Skeletal muscle satellite cell (primary cell): ENCODE data around the gene LAMA2.

Source experiments
- H3K27me3 ChIP-seq: 2 replicates; pipeline ENCODE4 v1.7.0; 2013; ENCODE audit warnings: low read length; ENCODE audit not compliant: control insufficient read depth, insufficient read depth
- H3K36me3 ChIP-seq: 2 replicates; pipeline ENCODE4 v1.7.0; 2013; ENCODE audit warnings: mild to moderate bottlenecking, control low read depth, low read length; ENCODE audit not compliant: insufficient read depth
- H3K4me1 ChIP-seq: 2 replicates; pipeline ENCODE4 v1.7.0; 2013; ENCODE audit warnings: low read length; ENCODE audit not compliant: control insufficient read depth, insufficient read depth
- H3K4me2 ChIP-seq: 2 replicates; pipeline ENCODE4 v1.7.0; 2013; ENCODE audit warnings: mild to moderate bottlenecking, low read length
- H3K4me3 ChIP-seq: 2 replicates; pipeline ENCODE4 v1.7.0; 2013; ENCODE audit warnings: low read length
- H3K9ac ChIP-seq: 2 replicates; pipeline ENCODE4 v1.7.0; 2013; ENCODE audit warnings: mild to moderate bottlenecking, low read depth, low read length, moderate library complexity
- H3K9me3 ChIP-seq: replicated peaks from 2 replicates; pipeline ENCODE4 v1.7.0; 2013; ENCODE audit warnings: mild to moderate bottlenecking, control low read depth, low read length

Gene LAMA2

DNA sequence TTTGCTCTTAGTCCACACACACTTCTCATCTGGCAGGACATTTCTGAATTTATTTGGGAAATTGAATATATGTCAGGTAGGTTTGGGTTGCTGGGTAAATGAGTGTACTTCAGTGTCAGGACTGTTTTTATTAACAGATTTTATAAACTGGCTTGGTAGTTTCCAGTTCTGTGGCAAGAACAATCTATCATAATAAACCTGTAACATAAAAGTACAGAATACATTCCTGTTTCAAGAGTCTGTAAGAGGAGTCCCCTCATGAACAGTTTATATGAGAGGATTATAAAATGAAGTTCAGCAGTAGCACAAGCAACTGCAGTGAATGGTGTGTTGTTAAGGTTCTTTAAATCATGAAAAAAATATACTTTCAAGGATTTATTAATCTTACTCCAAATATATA lies 81.8 kb downstream of the LAMA2 start:
- no peak overlapping the region for H3K9ac ChIP-seq
- no peak overlapping the region for H3K4me3 ChIP-seq
- peaks cover 19% of the 10 kb centered on the region for H3K4me1 ChIP-seq
- no peak overlapping the region for H3K4me2 ChIP-seq
- no peaks in the 10 kb centered on the region for H3K9me3 ChIP-seq
- H3K36me3 ChIP-seq, result no peaks in the 10 kb centered on the region
- no peaks in the 10 kb centered on the region for H3K27me3 ChIP-seq

DNA sequence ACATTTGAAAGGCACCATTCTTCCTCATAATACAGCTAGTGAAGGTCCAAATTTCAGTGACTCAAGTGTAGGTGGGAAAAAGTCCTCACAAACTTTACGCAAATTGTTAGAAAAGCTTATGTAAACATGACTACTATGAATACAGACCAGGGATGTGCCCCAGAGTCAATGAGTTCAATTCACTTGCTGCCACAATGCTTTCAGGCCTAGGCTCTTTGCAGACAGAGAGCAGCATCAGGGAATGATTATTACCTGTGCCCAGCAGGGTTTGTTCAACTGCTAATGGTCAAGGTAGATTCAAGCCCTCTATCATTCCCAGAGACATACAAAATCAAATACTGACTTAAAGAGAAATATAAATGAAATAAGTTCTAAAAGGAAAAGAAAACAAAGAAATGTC lies 84.0 kb downstream of the LAMA2 start:
- Histone ChIP-seq H3K4me2 (no peak overlapping the region), H3K27me3 (no peaks in the 10 kb centered on the region), H3K36me3 (no peaks in the 10 kb centered on the region), H3K9ac (no peak overlapping the region), H3K9me3 (no peaks in the 10 kb centered on the region), H3K4me1 (peaks cover 19% of the 10 kb centered on the region), H3K4me3 (no peak overlapping the region)

DNA sequence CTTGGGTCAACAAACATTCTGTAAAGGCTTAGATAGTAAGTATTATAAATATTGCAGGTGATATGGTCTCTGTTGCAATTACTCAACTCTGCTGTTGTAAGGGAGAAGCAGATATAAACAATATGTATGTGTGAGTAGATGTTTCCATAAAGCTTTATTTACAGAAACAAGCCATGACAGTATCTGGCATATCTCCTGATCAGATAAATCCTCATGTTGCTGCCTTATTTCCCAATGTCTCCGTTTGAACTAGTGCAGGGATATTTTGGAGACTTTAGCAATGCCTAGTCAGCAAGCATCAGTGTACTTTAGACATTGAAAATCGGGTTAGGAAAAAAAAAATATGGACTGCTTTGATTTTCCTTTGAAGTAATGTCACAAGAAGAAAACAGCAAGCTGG lies 96.1 kb downstream of the LAMA2 start:
- Histone ChIP-seq H3K4me2 (no peak overlapping the region), H3K9ac (no peak overlapping the region), H3K27me3 (no peaks in the 10 kb centered on the region), H3K36me3 (no peaks in the 10 kb centered on the region), H3K4me3 (no peak overlapping the region), H3K4me1 (no peaks in the 10 kb centered on the region), H3K9me3 (no peaks in the 10 kb centered on the region)

DNA sequence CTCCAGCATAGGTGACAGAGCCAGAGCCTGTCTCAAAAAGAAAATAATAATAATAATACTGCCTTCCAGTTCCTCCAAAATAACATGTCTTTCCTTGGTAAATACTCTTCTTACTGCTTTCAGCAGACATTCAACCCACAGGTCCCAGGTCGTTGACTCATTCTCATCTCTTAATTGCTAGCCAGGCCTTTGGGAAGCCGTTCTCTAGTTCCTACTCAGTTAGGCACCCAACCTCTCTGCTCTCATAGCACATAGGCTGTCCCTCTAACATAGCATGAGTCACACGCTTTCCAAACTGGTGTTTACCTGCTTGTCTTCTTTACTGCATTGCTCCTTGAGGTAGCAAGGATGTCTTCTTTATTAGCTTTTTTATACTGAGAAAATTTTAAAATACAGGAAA lies 98.8 kb downstream of the LAMA2 start:
- Histone ChIP-seq H3K4me3 (no peak overlapping the region), H3K36me3 (no peaks in the 10 kb centered on the region)

DNA sequence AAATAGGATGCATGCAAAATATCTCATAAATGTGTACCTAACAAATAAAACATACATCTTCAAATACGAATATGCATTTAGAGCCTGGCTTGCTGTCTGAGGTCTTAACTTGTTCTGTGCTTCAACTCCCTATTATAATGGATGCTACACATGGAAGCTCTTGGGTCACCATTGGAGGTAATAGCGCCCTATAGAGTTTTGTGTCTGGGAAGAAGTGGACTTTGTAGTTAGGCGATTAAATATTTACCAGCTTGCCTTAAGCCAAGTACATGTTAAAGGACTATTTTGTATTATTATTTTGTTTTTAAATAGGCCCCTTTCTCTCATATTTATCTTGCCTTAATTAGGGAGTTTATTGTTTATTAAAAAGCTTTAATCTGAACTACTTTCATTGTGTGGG lies 107.4 kb downstream of the LAMA2 start:
- no peak overlapping the region for H3K4me2 ChIP-seq
- H3K4me1 ChIP-seq, result no peaks in the 10 kb centered on the region
- H3K36me3 ChIP-seq, result peaks cover 6% of the 10 kb centered on the region
- H3K27me3 ChIP-seq, result no peaks in the 10 kb centered on the region
- H3K4me3 ChIP-seq, result no peak overlapping the region
- no peak overlapping the region for H3K9ac ChIP-seq
- H3K9me3 ChIP-seq, result no peaks in the 10 kb centered on the region

More for the DNA sequence above, 98.8 kb downstream of the LAMA2 start:
- H3K9me3 ChIP-seq, result no peaks in the 10 kb centered on the region
- H3K9ac ChIP-seq, result no peak overlapping the region
- H3K4me2 ChIP-seq, result no peak overlapping the region
- H3K27me3 ChIP-seq, result no peaks in the 10 kb centered on the region
- no peaks in the 10 kb centered on the region for H3K4me1 ChIP-seq

DNA sequence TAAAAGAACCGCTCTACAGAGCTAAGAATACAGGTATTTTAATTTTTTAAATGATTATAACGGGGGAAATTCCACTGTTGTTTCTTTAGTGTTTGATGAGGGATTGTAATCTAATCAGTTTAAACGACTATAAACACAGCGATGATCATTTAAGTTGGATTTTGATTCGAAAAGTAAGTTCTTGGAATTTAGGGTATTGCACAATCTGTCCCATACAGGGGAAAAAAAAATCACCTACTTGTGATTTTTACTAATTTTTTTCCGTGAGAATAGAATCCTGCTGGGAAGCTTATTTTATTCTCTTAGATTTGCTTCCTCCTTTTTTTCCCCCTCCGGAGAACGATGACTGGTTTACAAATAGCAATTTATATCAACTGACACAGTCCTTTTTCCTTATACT lies 108.0 kb downstream of the LAMA2 start:
- Histone ChIP-seq H3K4me3 (no peak overlapping the region), H3K36me3 (peaks cover 6% of the 10 kb centered on the region), H3K4me1 (no peaks in the 10 kb centered on the region), H3K27me3 (no peaks in the 10 kb centered on the region), H3K9ac (no peak overlapping the region), H3K9me3 (no peaks in the 10 kb centered on the region), H3K4me2 (no peak overlapping the region)

DNA sequence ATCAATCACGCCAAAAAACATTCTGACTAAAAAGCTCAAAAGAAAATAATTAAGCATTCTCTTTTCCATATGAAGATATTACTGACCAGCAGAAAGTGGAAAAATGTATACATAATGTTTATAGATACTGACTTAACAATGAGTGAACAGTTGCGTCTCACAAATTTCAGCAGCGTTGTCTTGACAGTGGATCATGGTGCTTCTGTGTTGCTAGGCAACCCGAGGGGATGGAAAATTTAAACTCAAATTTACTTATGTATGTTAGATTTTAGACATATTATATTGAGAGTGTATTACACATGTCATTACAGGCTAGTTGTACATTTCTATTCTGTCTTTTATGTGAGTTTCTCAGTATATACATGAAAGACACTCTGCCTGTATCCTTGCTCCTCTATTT lies 110.2 kb downstream of the LAMA2 start:
- Histone ChIP-seq H3K9ac (no peak overlapping the region), H3K36me3 (peaks cover 6% of the 10 kb centered on the region), H3K4me2 (no peak overlapping the region), H3K27me3 (no peaks in the 10 kb centered on the region), H3K9me3 (no peaks in the 10 kb centered on the region), H3K4me1 (no peaks in the 10 kb centered on the region), H3K4me3 (no peak overlapping the region)

DNA sequence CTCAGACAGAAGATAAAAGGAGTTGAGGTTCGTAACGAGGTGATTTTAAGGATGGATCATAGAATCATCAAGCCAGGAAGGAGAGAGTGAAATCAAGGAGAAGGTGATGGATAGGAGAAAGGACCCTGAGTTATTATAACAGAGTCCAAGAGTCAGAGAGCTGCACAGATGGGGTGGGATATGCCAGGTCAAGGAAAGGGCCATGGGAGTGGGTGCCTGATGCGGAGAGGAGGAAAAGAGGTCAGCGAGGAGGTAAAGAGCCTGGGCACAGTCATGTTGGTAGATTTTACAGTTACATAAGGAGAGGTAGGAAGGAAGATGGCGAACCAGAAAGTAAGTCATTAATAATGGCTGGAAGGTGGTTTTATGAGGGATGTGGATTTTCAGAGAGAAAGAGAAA lies 114.9 kb downstream of the LAMA2 start:
- H3K36me3 ChIP-seq, result peaks cover 1% of the 10 kb centered on the region
- no peak overlapping the region for H3K4me3 ChIP-seq
- no peak overlapping the region for H3K9ac ChIP-seq
- H3K9me3 ChIP-seq, result no peaks in the 10 kb centered on the region
- no peaks in the 10 kb centered on the region for H3K4me1 ChIP-seq
- H3K27me3 ChIP-seq, result no peaks in the 10 kb centered on the region
- no peak overlapping the region for H3K4me2 ChIP-seq

DNA sequence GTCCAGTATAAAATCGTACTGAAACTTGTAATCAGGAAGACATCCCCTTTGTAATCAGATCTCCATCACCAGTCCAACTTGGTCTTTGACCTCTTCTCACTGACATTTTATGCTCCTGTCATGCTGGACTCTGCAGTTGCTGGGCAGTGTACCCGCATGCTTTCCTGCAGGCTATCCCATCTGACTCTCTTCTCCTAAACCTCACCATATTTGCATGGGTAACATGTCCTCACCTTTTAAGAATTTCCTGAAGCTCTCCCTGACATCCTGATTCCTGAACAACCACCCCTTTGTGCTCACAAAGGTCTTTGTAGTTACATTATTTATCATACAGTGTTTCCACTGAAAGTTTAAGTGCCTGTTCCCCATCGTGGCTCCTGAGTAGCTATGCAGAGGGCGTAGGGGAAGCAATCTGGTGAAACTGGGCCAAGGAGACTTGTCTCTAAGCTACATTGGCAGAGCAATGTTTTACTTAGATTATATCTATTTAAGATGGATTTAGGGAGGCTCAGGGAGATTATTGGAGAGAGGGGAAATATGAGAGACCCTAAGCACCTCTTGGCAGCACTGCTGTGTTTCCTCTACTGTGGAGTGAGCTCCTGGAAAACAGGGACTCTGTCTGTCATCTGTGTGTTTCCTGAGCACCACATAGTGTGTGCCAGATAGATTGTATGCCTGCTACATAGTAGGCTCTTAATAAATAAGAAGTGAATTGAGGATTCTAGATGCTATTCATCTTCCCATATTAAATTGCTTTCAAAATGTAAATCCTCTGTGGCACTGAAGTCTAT lies 124.0 kb downstream of the LAMA2 start:
- H3K9me3 ChIP-seq, result no peaks in the 10 kb centered on the region
- H3K9ac ChIP-seq, result no peak overlapping the region
- no peak overlapping the region for H3K4me2 ChIP-seq

DNA sequence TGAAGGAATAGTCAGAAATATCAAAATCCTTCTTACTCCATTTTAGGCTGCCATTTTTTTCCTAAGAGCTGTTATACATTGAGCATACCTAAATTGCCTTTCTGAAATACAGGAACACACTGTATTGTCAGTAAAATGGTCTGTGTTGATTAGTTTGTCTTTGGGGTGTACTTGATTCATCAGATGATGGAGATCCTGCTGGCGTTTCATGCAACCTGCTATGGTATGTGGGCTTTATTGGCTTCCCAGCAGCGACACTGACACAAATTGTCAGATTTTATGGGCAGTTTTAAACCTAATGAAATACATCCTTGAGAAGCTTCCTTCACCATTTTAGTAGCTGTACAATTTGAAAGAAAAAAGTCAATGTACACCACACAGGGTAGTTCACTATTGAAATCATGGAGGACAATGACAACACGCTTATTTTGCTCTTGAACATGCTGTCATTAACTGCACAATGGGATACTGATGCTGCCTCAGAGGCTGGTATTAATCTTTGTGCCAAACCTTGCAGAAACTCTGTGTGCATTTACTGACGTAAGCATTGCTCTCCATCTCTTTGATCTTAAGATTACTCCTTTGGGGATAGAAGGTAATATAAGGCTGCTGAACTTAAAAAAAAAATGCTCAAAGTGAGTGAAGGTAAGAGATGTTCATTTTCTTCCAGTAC lies 124.9 kb downstream of the LAMA2 start:
- H3K9ac ChIP-seq, result no peak overlapping the region
- H3K4me2 ChIP-seq, result no peak overlapping the region
- H3K9me3 ChIP-seq, result no peaks in the 10 kb centered on the region
- no peaks in the 10 kb centered on the region for H3K27me3 ChIP-seq
- H3K4me3 ChIP-seq, result no peak overlapping the region
- no peaks in the 10 kb centered on the region for H3K4me1 ChIP-seq
- no peaks in the 10 kb centered on the region for H3K36me3 ChIP-seq

More for the DNA sequence above, 124.0 kb downstream of the LAMA2 start:
- Histone ChIP-seq H3K4me3 (no peak overlapping the region), H3K27me3 (no peaks in the 10 kb centered on the region), H3K4me1 (no peaks in the 10 kb centered on the region), H3K36me3 (no peaks in the 10 kb centered on the region)

DNA sequence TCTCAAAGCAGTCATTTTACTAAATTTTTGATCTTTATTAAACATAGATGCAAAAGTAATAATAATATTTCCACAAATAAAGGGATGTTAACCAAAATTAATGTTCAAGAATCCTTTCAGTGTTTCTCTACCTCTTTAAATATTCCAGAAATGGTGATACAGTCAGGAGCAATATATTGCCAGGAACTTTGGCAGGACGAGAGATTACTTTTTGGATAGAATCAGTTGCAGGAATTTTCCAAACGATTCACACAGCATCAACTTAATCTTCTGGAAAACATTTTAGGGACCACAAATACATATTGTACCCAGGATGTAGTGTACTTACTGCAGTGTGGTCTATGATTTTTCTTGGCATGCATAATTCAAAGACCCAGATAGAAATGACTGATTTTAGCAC lies 125.7 kb downstream of the LAMA2 start:
- Histone ChIP-seq H3K4me2 (no peak overlapping the region), H3K9me3 (no peaks in the 10 kb centered on the region)

DNA sequence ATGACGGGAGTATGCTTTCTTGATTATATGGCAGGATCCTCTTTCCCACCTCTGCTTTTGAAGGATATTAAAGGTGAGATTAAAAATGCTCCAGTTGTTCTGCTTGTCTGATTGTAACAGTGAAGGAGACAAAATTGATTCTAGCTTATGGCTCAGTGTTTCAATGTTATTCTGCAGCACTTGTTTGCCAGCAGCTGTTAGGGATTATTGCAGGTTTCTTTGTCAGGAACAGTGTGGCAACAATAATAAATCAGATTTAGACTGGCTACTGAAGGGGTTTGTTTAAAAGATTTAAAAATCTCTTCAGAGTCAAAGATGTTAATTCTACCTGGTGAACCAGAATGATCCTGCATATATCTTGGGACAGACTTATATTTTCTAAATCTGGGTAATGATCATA lies 126.9 kb downstream of the LAMA2 start:
- peak overlapping the region; percentile 25 for H3K4me2 ChIP-seq
- no peak overlapping the region for H3K4me3 ChIP-seq
- no peak overlapping the region for H3K9ac ChIP-seq
- no peaks in the 10 kb centered on the region for H3K36me3 ChIP-seq
- H3K4me1 ChIP-seq, result no peaks in the 10 kb centered on the region
- H3K27me3 ChIP-seq, result no peaks in the 10 kb centered on the region
- H3K9me3 ChIP-seq, result no peaks in the 10 kb centered on the region

More for the DNA sequence above, 125.7 kb downstream of the LAMA2 start:
- no peak overlapping the region for H3K9ac ChIP-seq
- no peak overlapping the region for H3K4me3 ChIP-seq
- H3K36me3 ChIP-seq, result no peaks in the 10 kb centered on the region
- H3K4me1 ChIP-seq, result no peaks in the 10 kb centered on the region
- no peaks in the 10 kb centered on the region for H3K27me3 ChIP-seq
